IPS-20b (cell line): ENCODE measurements around the gene CHST11.

ENCODE experiments used
- H3K27ac ChIP-seq: one replicate; pipeline ENCODE4 v1.5.1; 2013; ENCODE audit warnings: low read length
- H3K27me3 ChIP-seq: 2 replicates; pipeline ENCODE4 v1.6.1; 2013; ENCODE audit warnings: mild to moderate bottlenecking, low read length, inconsistent platforms; ENCODE audit not compliant: insufficient read depth
- H3K36me3 ChIP-seq: 2 replicates; pipeline ENCODE4 v1.6.1; 2013; ENCODE audit warnings: low read depth, mild to moderate bottlenecking, inconsistent platforms, low read length, moderate library complexity; ENCODE audit not compliant: insufficient read depth
- H3K4me1 ChIP-seq: 2 replicates; pipeline ENCODE4 v1.6.1; 2013; ENCODE audit warnings: mild to moderate bottlenecking, control low read depth, inconsistent platforms, low read length, moderate library complexity; ENCODE audit not compliant: insufficient read depth
- H3K4me3 ChIP-seq: 2 replicates; pipeline ENCODE4 v1.5.1; 2013; ENCODE audit warnings: mild to moderate bottlenecking, low read length, inconsistent platforms
- H3K9ac ChIP-seq: 2 replicates; pipeline ENCODE4 v1.6.1; 2013; ENCODE audit warnings: low read depth, mild to moderate bottlenecking, inconsistent platforms, low read length, moderate library complexity
- H3K9me3 ChIP-seq: 2 replicates; pipeline ENCODE4 v1.6.1; 2013; ENCODE audit warnings: mild to moderate bottlenecking, low read depth, low read length, inconsistent platforms; ENCODE audit not compliant: insufficient read depth

The CHST11 gene

GRCh38 chr12:104416585-104416984 is 40.2 kb upstream of the CHST11 start:
- H3K9ac ChIP-seq, result no peak overlapping the region
- H3K27ac ChIP-seq, result no peak overlapping the region
- H3K36me3 ChIP-seq, result no peaks in the 10 kb centered on the region
- H3K9me3 ChIP-seq, result no peaks in the 10 kb centered on the region
- no peak overlapping the region for H3K4me3 ChIP-seq
- peaks cover 30% of the 10 kb centered on the region; the same call in 1 of the 2 replicates for H3K27me3 ChIP-seq
- peaks cover 18% of the 10 kb centered on the region for H3K4me1 ChIP-seq

GRCh38 chr12:104419717-104420116 is 37.0 kb upstream of the CHST11 start:
- Histone ChIP-seq H3K9me3 (peaks cover 11% of the 10 kb centered on the region; the same call in 1 of the 2 replicates), H3K27me3 (peaks cover 14% of the 10 kb centered on the region; the same call in 1 of the 2 replicates), H3K27ac (no peak overlapping the region), H3K4me1 (peaks cover 8% of the 10 kb centered on the region; the same call in 1 of the 2 replicates), H3K36me3 (no peaks in the 10 kb centered on the region), H3K9ac (no peak overlapping the region), H3K4me3 (no peak overlapping the region)

GRCh38 chr12:104420868-104421267 is 35.9 kb upstream of the CHST11 start:
- Histone ChIP-seq H3K4me3 (no peak overlapping the region), H3K27ac (no peak overlapping the region), H3K27me3 (peaks cover 5% of the 10 kb centered on the region; the same call in 1 of the 2 replicates), H3K36me3 (no peaks in the 10 kb centered on the region), H3K9ac (no peak overlapping the region), H3K4me1 (no peaks in the 10 kb centered on the region), H3K9me3 (peaks cover 11% of the 10 kb centered on the region; the same call in 1 of the 2 replicates)

- no peaks in the 10 kb centered on the region for H3K36me3 ChIP-seq
- H3K9ac ChIP-seq, result no peak overlapping the region
- H3K27me3 ChIP-seq, result peaks cover 3% of the 10 kb centered on the region; the same call in 1 of the 2 replicates
- no peak overlapping the region for H3K27ac ChIP-seq
- no peak overlapping the region for H3K4me3 ChIP-seq
- H3K9me3 ChIP-seq, result peaks cover 11% of the 10 kb centered on the region; the same call in 1 of the 2 replicates
- H3K4me1 ChIP-seq, result no peaks in the 10 kb centered on the region
Observed at GRCh38 chr12:104421343-104421742, 35.4 kb upstream of the CHST11 start.

GRCh38 chr12:104422441-104422840 is 34.3 kb upstream of the CHST11 start:
- Histone ChIP-seq H3K4me3 (no peak overlapping the region), H3K9me3 (peaks cover 11% of the 10 kb centered on the region; the same call in 1 of the 2 replicates), H3K36me3 (no peaks in the 10 kb centered on the region), H3K9ac (no peak overlapping the region), H3K27me3 (no peaks in the 10 kb centered on the region), H3K27ac (no peak overlapping the region), H3K4me1 (no peaks in the 10 kb centered on the region)

GRCh38 chr12:104423273-104423672 is 33.5 kb upstream of the CHST11 start:
- no peak overlapping the region for H3K4me3 ChIP-seq
- H3K4me1 ChIP-seq, result no peaks in the 10 kb centered on the region
- H3K9me3 ChIP-seq, result peaks cover 11% of the 10 kb centered on the region; the same call in 1 of the 2 replicates
- no peak overlapping the region for H3K9ac ChIP-seq
- H3K36me3 ChIP-seq, result no peaks in the 10 kb centered on the region
- no peaks in the 10 kb centered on the region for H3K27me3 ChIP-seq
- no peak overlapping the region for H3K27ac ChIP-seq

- no peak overlapping the region for H3K27ac ChIP-seq
- no peak overlapping the region for H3K9ac ChIP-seq
- H3K27me3 ChIP-seq, result no peaks in the 10 kb centered on the region
- no peaks in the 10 kb centered on the region for H3K36me3 ChIP-seq
- no peaks in the 10 kb centered on the region for H3K4me1 ChIP-seq
- H3K9me3 ChIP-seq, result peaks cover 11% of the 10 kb centered on the region; the same call in 1 of the 2 replicates
- H3K4me3 ChIP-seq, result no peak overlapping the region
Observed at GRCh38 chr12:104423809-104424208, 32.9 kb upstream of the CHST11 start.

- Histone ChIP-seq H3K4me3 (no peak overlapping the region), H3K9ac (no peak overlapping the region), H3K4me1 (no peaks in the 10 kb centered on the region), H3K9me3 (peaks cover 11% of the 10 kb centered on the region; the same call in 1 of the 2 replicates), H3K36me3 (no peaks in the 10 kb centered on the region), H3K27me3 (no peaks in the 10 kb centered on the region), H3K27ac (no peak overlapping the region)
Observed at GRCh38 chr12:104424955-104425354, 31.8 kb upstream of the CHST11 start.

- Histone ChIP-seq H3K27me3 (no peaks in the 10 kb centered on the region), H3K27ac (no peak overlapping the region), H3K36me3 (no peaks in the 10 kb centered on the region), H3K9me3 (peaks cover 11% of the 10 kb centered on the region; the same call in 1 of the 2 replicates), H3K4me3 (no peak overlapping the region), H3K4me1 (no peaks in the 10 kb centered on the region), H3K9ac (no peak overlapping the region)
Observed at GRCh38 chr12:104425614-104426013, 31.1 kb upstream of the CHST11 start.

- Histone ChIP-seq H3K36me3 (no peaks in the 10 kb centered on the region), H3K4me1 (no peaks in the 10 kb centered on the region), H3K27me3 (no peaks in the 10 kb centered on the region), H3K27ac (no peak overlapping the region), H3K4me3 (no peak overlapping the region), H3K9ac (no peak overlapping the region), H3K9me3 (peaks cover 8% of the 10 kb centered on the region; the same call in 1 of the 2 replicates)
Observed at GRCh38 chr12:104426926-104427546, 29.7 kb upstream of the CHST11 start.

- Histone ChIP-seq H3K4me3 (no peak overlapping the region), H3K27me3 (no peaks in the 10 kb centered on the region), H3K9ac (no peak overlapping the region), H3K27ac (no peak overlapping the region), H3K4me1 (no peaks in the 10 kb centered on the region), H3K36me3 (no peaks in the 10 kb centered on the region), H3K9me3 (peaks cover 3% of the 10 kb centered on the region; the same call in 1 of the 2 replicates)
Observed at GRCh38 chr12:104427547-104427938, 29.2 kb upstream of the CHST11 start.

GRCh38 chr12:104433061-104433460 is 23.7 kb upstream of the CHST11 start:
- H3K4me1 ChIP-seq, result no peaks in the 10 kb centered on the region
- no peaks in the 10 kb centered on the region for H3K36me3 ChIP-seq
- no peak overlapping the region for H3K27ac ChIP-seq
- no peak overlapping the region for H3K9ac ChIP-seq
- no peaks in the 10 kb centered on the region for H3K9me3 ChIP-seq
- H3K4me3 ChIP-seq, result no peak overlapping the region
- H3K27me3 ChIP-seq, result no peaks in the 10 kb centered on the region
